Measurements from ENCODE around the gene TOM1L2.

DNA sequence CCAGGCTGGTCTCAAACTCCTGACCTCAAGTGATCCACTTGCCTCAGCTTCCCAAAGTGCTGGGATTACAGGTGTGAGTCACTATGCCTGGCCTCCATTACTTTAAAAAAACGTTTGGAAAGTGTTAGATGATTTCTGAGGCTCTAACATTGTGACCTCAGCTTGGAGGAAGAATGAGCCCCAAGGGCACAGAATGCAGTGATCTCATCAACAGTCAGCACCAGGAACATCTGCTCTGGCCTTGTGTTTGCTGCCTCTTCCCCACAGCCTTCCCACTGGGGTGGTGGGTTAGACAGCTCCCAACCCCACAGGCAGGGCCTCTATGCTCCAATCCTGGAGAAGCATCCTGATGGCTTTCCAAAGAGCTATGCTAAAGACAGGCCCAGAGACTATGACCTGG lies 97.7 kb downstream of the TOM1L2 start:
- TF ChIP-seq, protein P1, sequence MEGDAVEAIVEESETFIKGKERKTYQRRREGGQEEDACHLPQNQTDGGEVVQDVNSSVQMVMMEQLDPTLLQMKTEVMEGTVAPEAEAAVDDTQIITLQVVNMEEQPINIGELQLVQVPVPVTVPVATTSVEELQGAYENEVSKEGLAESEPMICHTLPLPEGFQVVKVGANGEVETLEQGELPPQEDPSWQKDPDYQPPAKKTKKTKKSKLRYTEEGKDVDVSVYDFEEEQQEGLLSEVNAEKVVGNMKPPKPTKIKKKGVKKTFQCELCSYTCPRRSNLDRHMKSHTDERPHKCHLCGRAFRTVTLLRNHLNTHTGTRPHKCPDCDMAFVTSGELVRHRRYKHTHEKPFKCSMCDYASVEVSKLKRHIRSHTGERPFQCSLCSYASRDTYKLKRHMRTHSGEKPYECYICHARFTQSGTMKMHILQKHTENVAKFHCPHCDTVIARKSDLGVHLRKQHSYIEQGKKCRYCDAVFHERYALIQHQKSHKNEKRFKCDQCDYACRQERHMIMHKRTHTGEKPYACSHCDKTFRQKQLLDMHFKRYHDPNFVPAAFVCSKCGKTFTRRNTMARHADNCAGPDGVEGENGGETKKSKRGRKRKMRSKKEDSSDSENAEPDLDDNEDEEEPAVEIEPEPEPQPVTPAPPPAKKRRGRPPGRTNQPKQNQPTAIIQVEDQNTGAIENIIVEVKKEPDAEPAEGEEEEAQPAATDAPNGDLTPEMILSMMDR (IDR thresholded peaks at IDR 0.05; ENCODE audit: borderline replicate concordance, extremely low read depth, low read length, poor library complexity, severe bottlenecking), result no peak
- TF ChIP-seq EZH2 (IDR thresholded peaks at IDR 0.05; ENCODE audit: borderline replicate concordance, low read depth, low read length, severe bottlenecking), result no peak
